ENCODE measurements around the gene ZFR. TPM values are rescaled to one million over a fixed set of nuclear protein-coding genes. Genes with fewer than 3 reads are reported as not detected.
A peak's percentile ranks its signal among the peaks of the same experiment; 100 is the strongest.

Gene ZFR
- total RNA-seq, 1 experiment from 2014 or later, result 72.7 TPM

- Histone ChIP-seq H3K4me3 (ENCODE audit: low read depth in 2 of 2, low read length in 2 of 2) (no peak overlapping the region), H3K36me3 (ENCODE audit: control insufficient read depth, insufficient read depth, low read length) (no peaks in the 10 kb centered on the region), H3K27ac (ENCODE audit: low read length) (no peak overlapping the region), H3K9me3 (ENCODE audit: control insufficient read depth, insufficient read depth, low read depth, low read length) (peaks cover 11% of the 10 kb centered on the region; the same call in 1 of the 2 replicates), H3K4me1 (ENCODE audit: control insufficient read depth, insufficient read depth, low read length) (no peaks in the 10 kb centered on the region), H3K27me3 (ENCODE audit: control insufficient read depth, insufficient read depth, low read length) (no peaks in the 10 kb centered on the region)
- DNase-seq (ENCODE audit: low read depth, low spot score) (no peak), ATAC-seq (peak; percentile 53; the same call in 1 of the 2 replicates)
- in situ Hi-C loops (cut with HindIII; ENCODE audit: low pct_unique_long_range_greater_than_20kb, low sequenced_read_pairs) (no loop called here), intact Hi-C loops (cut with micrococcal nuclease; ENCODE audit: unreplicated experiment) (no loop called here)
- TF ChIP-seq, protein P1, sequence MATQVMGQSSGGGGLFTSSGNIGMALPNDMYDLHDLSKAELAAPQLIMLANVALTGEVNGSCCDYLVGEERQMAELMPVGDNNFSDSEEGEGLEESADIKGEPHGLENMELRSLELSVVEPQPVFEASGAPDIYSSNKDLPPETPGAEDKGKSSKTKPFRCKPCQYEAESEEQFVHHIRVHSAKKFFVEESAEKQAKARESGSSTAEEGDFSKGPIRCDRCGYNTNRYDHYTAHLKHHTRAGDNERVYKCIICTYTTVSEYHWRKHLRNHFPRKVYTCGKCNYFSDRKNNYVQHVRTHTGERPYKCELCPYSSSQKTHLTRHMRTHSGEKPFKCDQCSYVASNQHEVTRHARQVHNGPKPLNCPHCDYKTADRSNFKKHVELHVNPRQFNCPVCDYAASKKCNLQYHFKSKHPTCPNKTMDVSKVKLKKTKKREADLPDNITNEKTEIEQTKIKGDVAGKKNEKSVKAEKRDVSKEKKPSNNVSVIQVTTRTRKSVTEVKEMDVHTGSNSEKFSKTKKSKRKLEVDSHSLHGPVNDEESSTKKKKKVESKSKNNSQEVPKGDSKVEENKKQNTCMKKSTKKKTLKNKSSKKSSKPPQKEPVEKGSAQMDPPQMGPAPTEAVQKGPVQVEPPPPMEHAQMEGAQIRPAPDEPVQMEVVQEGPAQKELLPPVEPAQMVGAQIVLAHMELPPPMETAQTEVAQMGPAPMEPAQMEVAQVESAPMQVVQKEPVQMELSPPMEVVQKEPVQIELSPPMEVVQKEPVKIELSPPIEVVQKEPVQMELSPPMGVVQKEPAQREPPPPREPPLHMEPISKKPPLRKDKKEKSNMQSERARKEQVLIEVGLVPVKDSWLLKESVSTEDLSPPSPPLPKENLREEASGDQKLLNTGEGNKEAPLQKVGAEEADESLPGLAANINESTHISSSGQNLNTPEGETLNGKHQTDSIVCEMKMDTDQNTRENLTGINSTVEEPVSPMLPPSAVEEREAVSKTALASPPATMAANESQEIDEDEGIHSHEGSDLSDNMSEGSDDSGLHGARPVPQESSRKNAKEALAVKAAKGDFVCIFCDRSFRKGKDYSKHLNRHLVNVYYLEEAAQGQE (IDR thresholded peaks at IDR 0.05; ENCODE audit: insufficient read depth in 1 of 2, low read depth in 2 of 2, low read length in 1 of 2), result no peak
- TF ChIP-seq CTCF (IDR thresholded peaks at IDR 0.05) (no peak), TCF7L2 (IDR thresholded peaks at IDR 0.05; ENCODE audit: low read depth, low read length) (no peak), SIN3A (IDR thresholded peaks at IDR 0.05; ENCODE audit: borderline replicate concordance, insufficient read depth, low read depth, low read length) (no peak), POLR2AphosphoS5 (IDR thresholded peaks at IDR 0.05; ENCODE audit: low read depth, low read length) (no peak)
- BruUV-seq (replicated peaks), result no TSS peak
- ChIA-PET POLR2A (no interaction called here), CTCF (interaction anchor here (0.7 kb wide), 1 partner anchor 103 kb away, joined by 5 read pairs; no protein-coding TSS in a partner anchor)
These were observed 16.1 kb downstream of the ZFR start for GRCh38 chr5:32428426-32428825.

DNA sequence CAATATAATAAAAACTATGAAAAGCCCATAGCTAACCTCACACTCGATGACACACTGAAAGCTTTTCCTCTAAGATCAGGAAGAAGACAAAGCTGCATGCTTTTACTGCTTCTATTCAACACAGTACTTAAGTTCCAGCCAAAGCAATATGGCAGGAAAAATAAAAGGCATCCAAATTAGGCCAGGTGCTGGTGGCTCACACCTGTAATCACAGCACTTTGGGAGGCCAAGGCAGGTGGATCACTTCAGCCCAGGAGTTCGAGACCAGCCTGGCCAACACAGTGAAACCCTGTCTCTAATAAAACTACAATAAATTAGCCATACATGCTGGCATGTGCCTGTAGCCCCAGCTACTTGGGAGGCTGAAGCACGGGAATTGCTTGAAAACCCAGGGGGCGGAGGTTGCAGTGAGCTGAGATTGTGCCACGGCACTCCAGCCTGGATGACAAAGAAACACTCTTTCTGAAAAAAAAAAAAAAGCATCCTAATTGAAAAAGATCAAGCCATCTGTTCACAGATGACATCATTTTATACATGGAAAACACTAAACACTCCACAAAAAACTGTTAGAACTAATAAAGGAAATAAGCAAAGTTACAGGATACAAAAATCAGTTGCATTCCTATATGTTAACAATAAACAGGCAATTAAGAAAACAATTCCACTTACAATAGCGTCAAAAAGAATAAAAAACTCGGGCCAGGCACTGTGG is 17.9 kb downstream of the ZFR start:
- TF ChIP-seq, protein P1 (IDR thresholded peaks at IDR 0.05; ENCODE audit: insufficient read depth in 1 of 2, low read depth in 2 of 2, low read length in 1 of 2), result no peak
- no peak for TF ChIP-seq POLR2AphosphoS5 (IDR thresholded peaks at IDR 0.05; ENCODE audit: low read depth, low read length)
- TF ChIP-seq SIN3A (IDR thresholded peaks at IDR 0.05; ENCODE audit: borderline replicate concordance, insufficient read depth, low read depth, low read length), result no peak
- TF ChIP-seq CTCF (IDR thresholded peaks at IDR 0.05), result no peak
- TF ChIP-seq TCF7L2 (IDR thresholded peaks at IDR 0.05; ENCODE audit: low read depth, low read length), result no peak
- ATAC-seq (no peak), DNase-seq (ENCODE audit: low read depth, low spot score) (no peak)
- intact Hi-C loops (cut with micrococcal nuclease; ENCODE audit: unreplicated experiment) (no loop called here), in situ Hi-C loops (cut with HindIII; ENCODE audit: low pct_unique_long_range_greater_than_20kb, low sequenced_read_pairs) (no loop called here)
- ChIA-PET CTCF (no interaction called here), POLR2A (no interaction called here)
- BruUV-seq (replicated peaks), result no TSS peak
- Histone ChIP-seq H3K36me3 (ENCODE audit: control insufficient read depth, insufficient read depth, low read length) (no peaks in the 10 kb centered on the region), H3K4me1 (ENCODE audit: control insufficient read depth, insufficient read depth, low read length) (no peaks in the 10 kb centered on the region), H3K9me3 (ENCODE audit: control insufficient read depth, insufficient read depth, low read depth, low read length) (peaks cover 11% of the 10 kb centered on the region; the same call in 1 of the 2 replicates), H3K27me3 (ENCODE audit: control insufficient read depth, insufficient read depth, low read length) (no peaks in the 10 kb centered on the region), H3K4me3 (ENCODE audit: low read depth in 2 of 2, low read length in 2 of 2) (no peak overlapping the region), H3K27ac (ENCODE audit: low read length) (no peak overlapping the region)

Measured in Panc1 (cell line).